NCI-H2107 treated with DMSO at 0.1 percent for 48 hours (cell line): ENCODE measurements around the gene ETS1.
"Not testable (repeated sequence)": the region's sequence is repeated elsewhere in the genome, so short reads cannot be mapped to it uniquely, and the experiment has no call there.

Experiments
- DNase-seq: peaks from one replicate; lab custom pipeline; 2025; ENCODE audit not compliant: unreplicated experiment; lab: John Stamatoyannopoulos, UW

Gene ETS1

GRCh38 chr11:128467610-128468041, 119.7 kb downstream of the ETS1 start:
- DNase-seq, result no peak

GRCh38 chr11:128467041-128467440, 120.3 kb downstream of the ETS1 start:
- DNase-seq, result no peak

- DNase-seq, result no peak
Measured at GRCh38 chr11:128465946-128466705, 121.2 kb downstream of the ETS1 start.

GRCh38 chr11:128465531-128465930, 121.8 kb downstream of the ETS1 start:
- no peak for DNase-seq

- no peak for DNase-seq
Measured at GRCh38 chr11:128464878-128465450, 122.4 kb downstream of the ETS1 start.

- no peak for DNase-seq
Measured at GRCh38 chr11:128463979-128464378, 123.4 kb downstream of the ETS1 start.

GRCh38 chr11:128463371-128463829, 124.0 kb downstream of the ETS1 start:
- no peak for DNase-seq

- no peak for DNase-seq
Measured at GRCh38 chr11:128462922-128463321, 124.4 kb downstream of the ETS1 start.

- DNase-seq, result no peak
Measured at GRCh38 chr11:128462189-128462588, 125.2 kb downstream of the ETS1 start.

GRCh38 chr11:128458321-128458720, 129.0 kb downstream of the ETS1 start:
- DNase-seq, result no peak

- no peak for DNase-seq
Measured at GRCh38 chr11:128457874-128458273, 129.5 kb downstream of the ETS1 start.

- no peak for DNase-seq
Measured at GRCh38 chr11:128456566-128457268, 130.6 kb downstream of the ETS1 start.

- no peak for DNase-seq
Measured at GRCh38 chr11:128455766-128456165, 131.6 kb downstream of the ETS1 start.

GRCh38 chr11:128453444-128454336, 133.7 kb downstream of the ETS1 start:
- no peak for DNase-seq

GRCh38 chr11:128451652-128452470, 135.5 kb downstream of the ETS1 start:
- DNase-seq, result no peak

GRCh38 chr11:128450882-128451651, 136.3 kb downstream of the ETS1 start:
- DNase-seq, result no peak

GRCh38 chr11:128450425-128450824, 136.9 kb downstream of the ETS1 start:
- not testable (repeated sequence) for DNase-seq

GRCh38 chr11:128448981-128449713, 138.2 kb downstream of the ETS1 start:
- DNase-seq, result no peak
